ENCODE data around the gene CFAP73.
A peak's percentile ranks its signal among the peaks of the same experiment; 100 is the strongest.

CFAP73 gene

DNA sequence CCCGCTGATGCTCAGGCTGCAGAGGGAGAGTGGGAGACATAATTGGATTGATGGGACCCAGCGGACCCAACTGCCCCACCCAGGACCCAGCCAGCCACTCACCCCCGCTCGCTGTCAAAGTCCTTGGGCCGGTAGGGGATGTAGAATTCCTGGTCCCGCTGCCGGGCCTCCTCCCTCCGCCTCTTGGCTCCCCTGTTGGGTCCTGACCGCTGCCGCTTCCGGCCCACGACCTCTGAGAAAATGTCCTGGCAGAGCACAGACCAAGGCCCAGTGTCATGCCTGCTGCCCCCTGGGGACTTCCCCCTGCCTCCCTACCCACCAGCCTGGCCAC is 13.5 kb downstream of the CFAP73 start:
- DNase-seq (ENCODE audit: low read depth in 1 of 2, low spot score in 1 of 2), result no peak

DNA sequence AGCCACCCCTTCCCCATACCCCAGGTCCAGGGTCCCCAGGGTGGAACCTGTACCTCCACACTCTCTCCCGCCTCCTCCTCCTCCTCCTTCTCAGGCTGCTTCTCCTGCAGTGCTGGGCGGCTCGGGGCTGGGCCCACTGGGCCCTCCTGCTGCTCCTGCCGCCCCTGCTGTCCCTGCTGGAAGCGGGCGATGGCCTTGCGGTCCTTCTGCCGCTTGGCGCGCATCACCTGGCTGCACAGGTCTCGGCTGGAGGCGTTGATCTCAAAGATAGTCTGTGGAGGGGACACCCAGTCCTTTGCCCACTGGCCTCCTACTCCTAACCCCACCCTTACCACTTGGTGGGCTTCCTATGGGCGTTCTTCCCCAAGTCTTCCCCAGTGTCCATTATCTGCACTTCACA is 14.5 kb downstream of the CFAP73 start:
- DNase-seq (ENCODE audit: low read depth in 1 of 2, low spot score in 1 of 2), result no peak

DNA sequence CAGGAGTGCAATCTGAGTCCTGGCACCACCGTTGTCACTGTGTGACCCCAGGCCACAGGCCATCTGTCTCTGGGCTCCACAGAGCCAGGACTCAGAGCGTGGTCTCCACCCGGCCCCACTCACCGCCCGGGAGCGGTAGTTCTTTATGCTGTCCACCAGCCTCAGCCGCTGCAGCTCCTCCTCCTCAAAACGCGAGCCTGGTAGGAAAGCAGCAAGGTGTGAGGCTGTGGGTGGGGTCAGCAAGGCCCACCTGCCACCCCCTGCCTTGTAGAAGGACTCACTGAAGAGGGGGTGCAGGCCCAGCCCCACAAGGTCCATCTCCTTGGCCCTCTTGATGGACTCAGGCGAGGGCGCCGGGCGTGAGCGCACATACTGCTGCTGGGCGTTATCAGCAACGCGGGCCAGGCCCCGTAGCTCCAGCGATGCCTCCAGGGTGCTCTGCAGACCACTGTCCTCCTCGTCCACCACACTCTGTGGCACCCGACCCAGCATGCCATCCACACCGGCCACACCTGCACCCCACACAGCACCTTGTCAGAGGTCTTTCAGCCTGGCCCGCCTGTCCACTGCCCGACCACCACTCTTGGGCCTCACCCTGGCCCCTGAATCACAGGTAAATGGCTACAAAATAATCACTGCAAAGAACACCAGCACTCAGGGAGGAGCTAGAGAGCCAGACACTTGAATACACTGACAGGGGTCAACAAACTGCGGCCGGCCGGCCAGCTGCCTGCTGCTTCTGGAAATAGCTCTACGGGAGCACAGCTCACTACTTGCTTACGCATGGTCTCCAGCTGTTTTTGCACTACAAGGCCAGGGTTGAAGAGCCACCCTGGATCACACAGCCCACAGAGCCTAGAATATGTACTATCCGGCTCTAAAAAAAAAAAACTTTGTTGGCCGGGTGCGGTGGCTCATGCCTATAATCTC is 16.3 kb downstream of the CFAP73 start:
- no peak for DNase-seq (ENCODE audit: low read depth in 1 of 2, low spot score in 1 of 2)

DNA sequence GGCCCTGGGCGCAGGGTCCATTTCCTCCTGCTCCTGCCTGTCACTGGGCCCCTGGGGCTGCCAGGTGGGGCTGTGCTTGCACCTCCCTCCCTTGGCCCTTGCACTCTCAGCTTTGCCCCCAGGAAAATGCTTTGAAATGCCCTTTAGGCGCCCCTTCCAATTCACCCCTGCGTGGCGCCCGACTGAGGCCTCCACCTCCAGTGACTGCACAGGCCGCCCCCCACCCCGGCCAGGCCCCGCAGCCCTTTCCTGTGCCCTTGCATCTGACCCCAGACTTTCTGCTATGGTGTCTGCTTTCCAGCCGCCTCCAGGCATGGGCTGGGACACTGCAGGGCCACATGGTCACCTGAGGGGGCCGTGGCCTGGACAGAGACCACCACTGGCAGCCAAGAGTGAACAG is 18.3 kb downstream of the CFAP73 start:
- no peak for DNase-seq (ENCODE audit: low read depth in 1 of 2, low spot score in 1 of 2)

DNA sequence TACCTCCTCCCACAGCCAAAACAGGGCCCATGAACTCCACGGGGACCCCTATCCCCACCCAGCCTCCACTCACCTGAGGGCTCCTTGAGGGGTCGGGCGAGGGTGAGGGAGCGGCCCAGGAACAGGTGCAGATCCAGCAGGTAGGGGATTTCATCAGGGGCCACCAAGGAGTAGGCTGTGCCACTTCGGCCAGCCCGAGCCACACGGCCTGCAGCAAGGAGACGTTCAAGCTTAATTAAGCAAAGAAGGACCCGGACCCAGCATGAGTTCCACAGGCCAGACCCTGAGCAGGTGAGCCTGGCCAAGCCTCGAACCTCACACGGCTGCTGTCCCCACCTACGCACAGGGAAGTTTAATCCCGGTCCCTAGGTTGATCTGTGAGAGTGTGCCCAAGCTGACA is 20.2 kb downstream of the CFAP73 start:
- DNase-seq (ENCODE audit: low read depth in 1 of 2, low spot score in 1 of 2), result no peak

DNA sequence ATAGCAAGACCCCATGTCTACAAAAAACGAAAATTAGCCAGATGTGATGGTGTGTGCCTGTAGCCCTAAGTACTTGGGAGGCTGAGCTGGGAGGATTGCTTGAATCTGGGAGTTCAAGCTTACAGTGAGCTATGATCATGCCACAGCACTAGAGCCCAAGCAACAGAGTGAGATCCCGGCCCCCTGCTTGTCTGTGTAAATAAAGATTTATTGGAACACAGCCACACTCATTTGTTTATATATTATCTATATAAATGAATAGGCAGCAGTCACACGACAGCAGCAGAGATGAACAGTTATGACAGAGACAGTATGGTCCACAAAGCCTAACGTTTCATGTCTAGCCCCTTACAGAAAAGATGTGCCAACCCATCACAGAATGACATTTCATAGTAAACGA is 20.9 kb downstream of the CFAP73 start:
- no peak for DNase-seq (ENCODE audit: low read depth in 1 of 2, low spot score in 1 of 2)

DNA sequence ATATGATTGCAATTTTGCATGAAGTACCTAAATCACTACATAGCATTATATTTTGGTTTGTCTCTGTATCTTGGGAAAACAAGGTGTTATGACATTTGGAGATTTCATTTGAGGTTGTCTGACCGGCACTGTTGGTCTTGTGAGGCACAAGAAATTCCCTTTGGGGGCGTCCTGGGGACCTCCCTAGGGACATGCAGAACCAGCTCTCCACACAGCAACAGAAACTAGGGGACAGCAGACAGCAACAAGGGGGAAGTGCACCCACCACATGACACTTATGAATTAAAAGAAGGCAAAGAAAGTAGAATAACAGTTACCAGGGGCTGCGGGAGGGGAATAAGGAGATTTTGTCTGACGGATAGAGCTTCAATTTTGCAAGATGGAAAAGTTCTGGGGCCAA is 21.4 kb downstream of the CFAP73 start:
- DNase-seq (ENCODE audit: low read depth in 1 of 2, low spot score in 1 of 2), result no peak

DNA sequence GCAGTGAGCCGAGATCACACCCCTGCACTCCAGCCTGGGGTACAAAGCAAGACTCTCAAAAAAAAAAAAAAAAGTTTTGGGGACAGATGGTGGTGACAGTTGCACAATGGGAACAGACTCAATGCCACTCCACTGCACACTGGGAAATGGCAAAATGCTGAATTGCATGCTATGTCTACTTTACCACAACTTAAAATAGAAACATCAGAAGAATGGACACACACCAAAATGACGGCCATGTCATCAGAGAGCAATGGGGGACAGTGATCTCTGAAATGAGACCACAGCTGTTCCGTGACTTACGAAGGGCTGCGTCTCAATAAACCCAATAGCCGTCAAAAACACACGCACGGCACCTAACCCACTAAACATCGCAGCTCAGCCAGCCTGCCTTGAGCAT is 22.0 kb downstream of the CFAP73 start:
- DNase-seq (ENCODE audit: low read depth in 1 of 2, low spot score in 1 of 2), result no peak

DNA sequence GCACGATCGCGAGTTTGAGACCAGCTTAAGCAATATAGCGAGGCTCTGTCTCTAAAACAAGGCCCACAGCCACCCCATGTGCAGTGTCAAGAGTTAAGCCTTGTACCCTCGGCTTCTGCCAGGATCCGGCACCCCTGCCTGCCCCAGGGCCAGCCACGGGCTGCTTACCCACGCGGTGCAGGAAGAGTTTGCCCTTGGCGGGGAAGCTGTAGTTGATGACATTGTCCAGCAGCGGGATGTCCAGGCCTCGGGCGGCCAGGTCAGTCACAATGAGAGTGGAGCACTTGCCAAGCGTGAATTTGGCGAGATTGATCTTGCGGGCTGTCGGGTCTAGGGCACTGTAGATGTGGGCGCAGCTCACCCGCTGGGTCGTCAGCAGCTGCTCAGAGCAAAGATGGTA is 22.7 kb downstream of the CFAP73 start:
- no peak for DNase-seq (ENCODE audit: low read depth in 1 of 2, low spot score in 1 of 2)

DNA sequence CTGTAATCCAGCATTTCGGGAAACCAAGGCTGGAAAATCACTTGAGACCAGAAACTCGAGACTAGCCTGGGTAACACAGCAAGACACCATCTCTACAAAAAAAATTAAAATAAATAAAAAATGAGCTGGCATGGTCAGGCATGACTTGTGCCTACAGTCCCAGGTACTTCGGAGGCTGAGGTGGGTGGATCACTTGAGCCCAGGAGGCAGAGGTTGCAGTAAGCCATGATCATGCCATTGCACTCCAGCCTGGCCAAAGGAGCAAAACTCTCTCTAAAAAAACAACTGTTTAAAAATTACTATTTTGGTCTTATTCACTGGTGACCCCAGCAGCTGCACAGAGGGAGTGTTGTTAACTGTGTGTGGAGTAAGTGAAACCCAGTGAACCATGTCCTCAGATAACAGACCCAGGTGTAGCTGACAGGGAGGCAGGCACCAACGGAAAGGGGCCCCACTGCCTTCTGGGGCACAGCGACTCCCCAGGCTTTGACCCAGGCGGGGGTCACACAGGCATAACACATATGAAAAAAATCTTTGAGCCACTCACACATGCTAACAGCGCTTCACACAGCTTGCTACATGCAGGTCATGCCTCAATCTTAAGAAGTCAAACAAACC is 23.7 kb downstream of the CFAP73 start:
- no peak for DNase-seq (ENCODE audit: low read depth in 1 of 2, low spot score in 1 of 2)

DNA sequence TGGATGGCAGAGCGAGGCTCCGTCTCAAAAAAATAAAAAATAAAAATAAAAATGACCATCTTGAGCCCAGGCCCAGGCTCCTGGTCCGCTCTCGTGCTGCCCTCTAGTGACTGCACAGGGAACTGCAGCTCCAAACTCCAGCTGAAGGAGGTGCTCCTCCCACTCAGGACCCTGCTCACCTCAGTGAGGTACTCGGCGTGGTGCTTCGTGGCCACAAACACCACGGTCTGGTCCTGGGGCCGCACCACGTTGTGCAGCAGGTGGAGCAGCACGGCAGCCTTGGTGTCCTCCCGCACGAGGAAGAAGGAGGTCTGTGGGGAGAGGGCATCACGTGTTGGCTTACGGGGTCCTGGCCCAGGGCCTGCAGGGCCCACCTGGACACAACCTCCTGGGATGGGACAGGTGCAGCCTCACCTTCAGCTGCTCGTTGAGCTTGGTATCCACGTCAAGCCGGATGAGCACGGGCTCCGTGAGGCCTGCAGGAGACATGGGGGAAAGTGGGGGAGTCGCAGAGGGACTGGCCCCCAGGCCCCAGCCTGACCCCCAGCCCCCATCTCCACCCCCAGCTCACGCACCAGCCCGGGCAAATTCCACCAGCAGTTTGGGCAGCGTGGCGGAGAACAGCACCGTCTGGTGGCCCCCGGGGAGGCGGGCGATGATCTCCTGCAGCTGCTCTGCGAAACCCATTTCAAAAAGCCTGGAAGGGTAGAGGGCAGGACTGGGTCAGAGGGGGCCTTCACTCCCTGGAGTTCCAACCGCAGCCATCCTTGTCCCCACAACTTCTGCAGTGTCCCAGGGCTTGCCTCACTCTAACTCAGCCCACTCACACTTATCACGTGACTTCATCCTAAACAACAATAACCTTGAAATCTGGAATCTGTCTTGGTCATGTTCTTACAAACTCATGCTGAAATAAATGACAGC is 25.2 kb downstream of the CFAP73 start:
- DNase-seq (ENCODE audit: low read depth in 1 of 2, low spot score in 1 of 2), result peak; percentile 65 to 71

DNA sequence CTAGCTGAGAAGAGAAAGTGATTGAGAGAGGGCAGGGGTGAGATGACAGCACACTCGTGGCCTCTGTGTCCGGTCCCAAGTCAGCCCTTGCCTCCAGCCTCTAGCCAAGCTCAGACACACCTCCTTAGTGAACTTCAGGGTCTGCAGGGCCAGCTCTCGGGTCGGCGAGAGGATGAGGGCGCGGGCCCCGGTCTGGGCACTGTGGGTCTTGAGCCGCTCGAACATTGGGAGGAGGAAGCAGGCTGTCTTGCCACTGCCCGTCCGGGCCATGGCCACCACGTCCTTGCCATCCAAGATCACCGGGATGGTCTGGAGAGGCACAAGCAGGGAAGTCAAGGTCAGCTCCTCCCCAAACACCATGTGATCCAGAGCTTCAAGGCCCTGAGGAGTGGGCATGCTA is 29.5 kb downstream of the CFAP73 start:
- no peak for DNase-seq (ENCODE audit: low read depth in 1 of 2, low spot score in 1 of 2)

DNA sequence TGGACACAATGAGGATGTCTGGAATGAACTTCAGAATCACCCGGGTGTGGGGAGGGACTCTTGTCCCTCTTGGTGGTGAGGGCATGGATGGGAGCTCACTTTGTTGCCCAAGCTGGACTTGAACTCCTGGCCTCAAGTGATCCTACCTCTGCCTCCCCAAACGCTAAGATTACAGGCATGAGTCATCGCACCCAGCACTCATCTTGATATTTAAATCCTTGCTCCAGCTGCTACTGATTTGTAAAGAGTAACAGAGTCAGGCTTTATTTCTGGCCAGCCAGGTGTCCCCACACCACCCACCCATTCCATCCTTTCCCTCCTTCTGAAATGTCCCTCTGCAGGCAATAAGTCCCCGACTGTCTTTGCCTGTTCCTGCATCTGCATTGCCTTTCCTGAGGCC is 30.8 kb downstream of the CFAP73 start:
- DNase-seq (ENCODE audit: low read depth in 1 of 2, low spot score in 1 of 2), result no peak

DNA sequence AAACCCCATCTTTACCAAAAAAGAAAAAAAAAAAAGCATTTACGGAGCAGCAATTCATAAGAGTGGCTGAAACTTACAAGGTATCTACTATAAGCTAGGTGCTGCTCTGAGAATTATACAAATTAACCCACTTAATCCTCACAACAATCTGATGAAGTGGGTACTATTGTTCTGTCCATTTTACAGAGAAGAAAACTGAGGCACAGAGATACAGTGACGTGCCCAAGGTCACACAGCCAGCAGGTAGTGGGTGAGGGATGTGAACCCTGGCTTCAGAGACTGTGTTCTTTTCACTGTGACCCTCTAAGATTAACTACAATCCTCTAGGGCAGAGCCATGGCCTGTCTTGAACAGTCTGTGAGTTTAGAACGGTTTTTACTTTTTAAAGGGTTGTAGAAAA is 32.5 kb downstream of the CFAP73 start:
- no peak for DNase-seq (ENCODE audit: low read depth in 1 of 2, low spot score in 1 of 2)

DNA sequence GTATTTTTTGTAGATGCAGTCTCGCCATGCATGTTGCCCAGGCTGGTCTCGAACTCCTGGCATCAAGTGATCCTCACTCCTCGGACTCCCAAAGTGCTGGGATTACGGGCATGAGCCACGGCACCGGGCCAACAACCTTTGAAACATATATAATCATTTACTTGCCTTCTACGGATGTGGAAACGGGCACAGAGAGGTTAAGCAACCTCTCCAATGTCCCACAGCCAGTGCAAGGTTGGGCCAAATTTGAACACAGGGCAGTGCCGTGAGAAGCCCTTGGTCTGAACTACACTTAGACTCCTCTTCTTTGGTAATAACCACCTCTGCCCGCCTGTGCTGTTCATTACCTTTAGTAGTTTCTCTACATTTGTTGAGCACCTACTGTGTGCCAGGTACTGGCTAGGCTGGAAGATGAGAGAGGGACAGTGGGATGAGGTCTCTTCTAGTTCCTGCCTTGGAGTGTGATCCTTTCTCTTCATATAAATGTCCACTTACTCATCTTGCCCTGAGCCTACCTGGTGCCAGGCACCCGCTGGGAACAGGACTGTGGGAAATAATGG is 33.6 kb downstream of the CFAP73 start:
- DNase-seq (ENCODE audit: low read depth in 1 of 2, low spot score in 1 of 2), result no peak

DNA sequence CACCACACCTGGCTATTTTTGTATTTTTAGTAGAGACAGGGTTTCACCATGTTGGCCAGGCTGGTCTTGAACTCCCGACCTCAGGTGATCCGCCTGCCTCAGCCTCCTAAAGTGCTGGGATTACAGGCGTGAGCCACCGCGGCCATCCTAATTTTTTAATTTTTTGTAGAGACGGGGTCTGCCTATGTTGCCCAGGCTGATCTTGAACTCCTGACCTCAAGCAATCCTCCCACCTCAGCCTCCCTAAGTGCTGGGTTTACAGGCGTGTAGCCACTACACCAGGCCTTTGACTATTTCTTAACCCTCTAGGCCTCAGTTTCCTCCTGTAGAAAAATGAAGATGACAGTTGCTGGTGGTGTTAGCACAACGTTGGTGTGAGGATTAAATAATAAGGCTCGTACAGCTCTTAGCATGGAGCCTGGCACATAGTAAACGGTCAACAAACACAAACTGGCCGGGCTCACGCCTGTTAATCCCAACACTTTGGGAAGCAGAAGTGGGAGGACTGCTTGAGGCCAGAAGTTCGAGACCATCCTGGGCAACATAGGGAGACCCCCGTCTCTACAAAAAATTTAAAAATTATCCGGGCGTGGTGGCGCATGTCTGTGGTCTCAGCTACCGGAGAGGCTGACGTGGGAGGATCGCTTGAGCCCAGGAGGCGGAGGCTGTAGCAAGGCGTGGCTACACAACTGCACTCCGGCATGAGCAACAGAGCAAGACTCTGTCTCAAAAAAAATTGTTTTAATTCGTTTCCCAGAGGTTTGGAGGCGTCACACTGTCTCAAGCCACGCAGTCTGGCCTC is 34.8 kb downstream of the CFAP73 start:
- no peak for DNase-seq (ENCODE audit: low read depth in 1 of 2, low spot score in 1 of 2)

DNA sequence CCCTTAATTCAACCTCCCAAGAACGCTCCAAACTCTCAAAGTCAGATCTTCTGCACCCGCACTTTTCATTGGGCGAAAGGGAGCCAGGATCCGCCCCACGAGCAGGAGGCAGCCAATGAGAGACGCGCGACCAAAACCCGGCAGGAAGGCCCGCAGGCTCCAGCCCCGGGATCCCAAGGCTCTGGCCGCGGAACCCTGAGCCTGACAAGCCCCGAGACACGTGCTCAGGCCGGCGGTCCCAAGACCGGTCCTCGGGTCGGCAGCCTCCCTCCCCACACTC is 35.3 kb downstream of the CFAP73 start:
- peak; percentile 78 to 87 for DNase-seq (ENCODE audit: low read depth in 1 of 2, low spot score in 1 of 2)

DNA sequence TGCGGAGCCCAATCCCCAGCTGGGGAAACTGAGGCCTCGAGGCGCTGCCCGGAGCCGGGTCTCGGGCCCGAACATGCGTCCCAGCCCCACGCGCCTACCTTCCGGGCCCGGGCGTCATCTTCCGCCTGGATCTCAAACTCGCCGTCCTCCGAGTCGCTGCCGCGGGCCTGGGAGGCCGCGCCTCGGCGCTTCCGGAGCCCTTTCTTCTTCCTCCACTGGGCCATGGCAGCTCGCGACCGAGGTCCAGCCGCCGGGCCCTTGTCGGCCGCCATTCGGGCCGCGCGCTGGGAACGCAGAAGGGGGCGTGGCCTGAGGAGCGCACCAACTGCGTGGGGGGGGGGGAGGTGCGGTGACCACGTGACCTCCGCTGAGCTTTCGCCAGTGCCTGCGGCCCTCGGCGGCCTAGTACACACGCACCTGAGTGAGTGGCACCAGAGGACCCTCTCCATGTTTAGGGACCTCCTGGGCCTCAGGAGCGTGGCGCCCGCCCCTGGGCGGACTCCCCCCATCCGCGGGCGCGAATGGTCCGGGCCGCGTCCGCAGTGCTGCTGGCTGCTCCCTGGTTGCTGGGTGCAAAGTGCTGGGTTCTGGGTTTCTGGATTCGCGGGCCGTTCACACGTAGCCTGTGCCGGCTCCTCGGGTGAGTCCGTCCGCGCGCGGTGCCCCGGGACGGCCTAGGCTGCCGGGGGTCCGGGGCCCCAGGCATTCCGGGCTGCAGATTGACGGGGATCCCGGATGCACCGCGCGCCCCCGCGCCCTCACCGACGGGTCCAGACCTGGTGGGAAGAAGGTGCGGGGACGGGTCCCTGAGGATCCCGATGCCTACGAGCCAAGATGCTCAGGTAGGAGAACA is 35.9 kb downstream of the CFAP73 start, which contains the start of the genes DDX54 and RITA1:
Gene DDX54, minus strand, starts transcription at position 299 of the 853 bp plus-strand sequence. Its CDS starts 27 bp downstream, at position 272.
Gene RITA1, plus strand, starts transcription at position 542 of the 853 bp plus-strand sequence. CDS start 1,026 bp downstream, outside the sequence.
- peak; percentile 77 to 82 for DNase-seq (ENCODE audit: low read depth in 1 of 2, low spot score in 1 of 2)

DNA sequence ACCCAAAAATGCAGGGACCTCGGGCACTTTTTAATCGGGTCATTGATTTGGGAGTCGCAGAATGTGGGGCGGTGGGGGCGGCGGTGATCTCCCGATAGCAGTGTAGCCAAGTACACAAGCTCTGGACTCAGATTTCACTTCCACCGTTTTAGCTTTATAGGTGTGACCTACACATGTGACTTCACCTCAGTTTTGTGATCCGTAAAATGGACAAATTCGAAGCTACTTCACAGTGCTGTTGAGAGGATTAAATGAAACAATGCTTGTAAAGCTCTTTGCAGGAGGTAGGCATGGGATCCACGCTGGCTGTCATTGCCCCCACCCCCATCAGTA is 36.5 kb downstream of the CFAP73 start:
- no peak for DNase-seq (ENCODE audit: low read depth in 1 of 2, low spot score in 1 of 2)
